Transverse colon (tissue), 4 donors: ENCODE results near the gene PCARE. TPM values are rescaled to one million over a fixed set of nuclear protein-coding genes. Genes with fewer than 3 reads are reported as not detected.

Experiments used
- DNase-seq: peaks from one replicate; pipeline ENCODE4 v3.0.0-alpha.2; 2019
- H3K27ac ChIP-seq, 4 donors: fragments of 200-600 bp; sonication (generic); 2 replicates each; pipeline ENCODE4 v1.5.1; 2016 to 2018; ENCODE audit warnings: inconsistent platforms in 4 of 4
- H3K27me3 ChIP-seq: fragments of 200-600 bp; sonication (generic); 2 replicates; pipeline ENCODE4 v1.5.1; 2017; ENCODE audit warnings: inconsistent platforms
- H3K36me3 ChIP-seq, 4 donors: fragments of 200-600 bp; sonication (generic); 2 replicates each; pipeline ENCODE4 v1.5.1; 2017 to 2019; ENCODE audit warnings: inconsistent platforms in 4 of 4
- H3K4me1 ChIP-seq, 4 donors: fragments of 200-600 bp; sonication (generic); 2 replicates each; pipeline ENCODE4 v1.5.1; 2017 to 2020; ENCODE audit warnings: inconsistent platforms in 4 of 4
- H3K4me3 ChIP-seq, 4 donors: fragments of 200-600 bp; sonication (generic); 1 replicate in 1 of 4; 2 replicates in 3 of 4; pipeline versions ENCODE4 v1.5.1 to v1.6.1; 2017 to 2019; ENCODE audit warnings: inconsistent platforms in 4 of 4
- H3K9me3 ChIP-seq, 2 donors: fragments of 200-600 bp; sonication (generic); 2 replicates each; pipeline ENCODE4 v1.5.1; 2017 to 2019; ENCODE audit warnings: inconsistent platforms in 2 of 2
- EP300 ChIP-seq: sonication (generic); formaldehyde crosslinking; IDR thresholded peaks from one replicate; pipeline ENCODE4 v1.6.1; 2017; ENCODE audit warnings: antibody characterized with exemption, low read depth
- POLR2A ChIP-seq: fragments of 450-650 bp; IDR thresholded peaks from one replicate; pipeline ENCODE4 v1.6.1; 2016; ENCODE audit warnings: antibody characterized with exemption, mild to moderate bottlenecking, moderate library complexity
- POLR2AphosphoS5 ChIP-seq, 3 donors: sonication (generic); formaldehyde crosslinking; IDR thresholded peaks; one replicate each; pipeline ENCODE4 v1.6.1; 2016; ENCODE audit warnings: antibody characterized with exemption in 3 of 3
- whole genome bisulfite sequencing, 2 donors: methylation state at CpG; one replicate each; pipeline ENCODE4 v1.1.5; 2018; ENCODE audit warnings: low coverage in 1 of 2; 5-methylcytosine and 5-hydroxymethylcytosine counted together
- in situ Hi-C, 4 donors: fragments of 200-750 bp; cut with MboI; loops; one replicate each; pipeline versions ENCODE4 v1.15.0 to v1.15.1; 2017; ENCODE audit warnings: low sequenced_read_pairs in 3 of 4, low pct_ligation_motif_present in 1 of 4, low pct_unique_long_range_greater_than_20kb in 1 of 4
- intact Hi-C: fragments of 100-400 bp; cut with DNase I; formaldehyde crosslinking; loops from one replicate; pipeline ENCODE4 v1.15.1; 2023; ENCODE audit warnings: low total_unique reads
- total RNA-seq, 4 donors: library from RNA; depleted of rRNA; stranded (reverse); fragments of >200 nt; gene quantifications; one replicate each; pipeline ENCODE4 v1.1.0, GENCODE V29; 2016
- TF ChIP-seq, protein P1 (sequence below), 5 experiments: fragments of 200-600 bp in 3 of 5; fragments of 450-650 bp in 2 of 5; sonication (generic) in 3 of 5; IDR thresholded peaks; 1 replicate in 2 of 5; 2 replicates in 3 of 5; pipeline ENCODE4 v1.5.1; 2016 to 2017; ENCODE audit warnings: antibody characterized with exemption in 5 of 5, inconsistent platforms in 3 of 5, mild to moderate bottlenecking in 2 of 5, moderate library complexity in 1 of 5

PCARE gene
- total RNA-seq, 4 donors from 2014 or later = under 0.01 TPM; not detected in 3

DNA sequence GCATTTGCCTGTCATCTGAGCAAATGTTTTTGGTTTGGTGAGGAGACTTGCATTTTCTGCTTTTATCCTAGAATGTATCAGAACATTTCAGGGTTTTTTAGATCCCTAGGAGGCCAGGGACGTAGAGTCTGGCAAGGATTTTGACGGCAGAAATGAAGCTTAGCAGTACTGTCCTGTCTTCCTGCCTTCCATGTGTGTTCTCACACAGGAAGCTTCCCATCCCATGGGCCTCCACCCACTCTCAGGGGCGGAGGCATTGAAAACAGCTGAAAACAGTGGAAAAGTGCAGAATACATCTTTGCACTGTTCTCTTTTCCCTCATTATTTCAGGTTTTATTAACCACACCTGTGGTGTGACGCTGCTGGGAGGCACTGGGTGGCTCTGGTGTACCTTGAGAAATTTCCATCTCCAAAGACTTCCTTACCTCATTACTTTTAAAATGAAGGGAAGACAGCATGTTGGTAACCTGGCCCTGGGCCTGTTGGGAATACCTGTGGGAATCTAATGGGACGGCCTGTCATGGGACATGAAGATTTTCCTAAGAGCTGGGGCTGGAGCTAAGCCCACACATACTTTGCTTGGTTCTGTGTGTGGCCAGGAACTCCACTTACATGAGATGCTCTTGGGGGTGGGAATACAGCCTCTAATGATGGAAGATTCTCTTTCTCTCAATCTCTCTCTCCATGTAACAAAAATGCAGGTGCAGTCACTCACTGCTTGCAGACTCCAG lies 20.5 kb downstream of the PCARE start:
- intact Hi-C loops (loop anchor here (1.0 kb wide), 1 partner anchor 22 kb away; no protein-coding TSS in a partner anchor), in situ Hi-C loops (no loop called here)
- Histone ChIP-seq H3K27me3 (no peaks in the 10 kb centered on the region), H3K4me1 (no peaks in the 10 kb centered on the region), H3K9me3 (no peaks in the 10 kb centered on the region), H3K36me3 (no peaks in the 10 kb centered on the region), H3K27ac (no peak overlapping the region), H3K4me3 (no peak overlapping the region)
- WGBS, 2 donors = 81 to 100% methylated on average over 1 to 5 of the region's 5 CpGs
- no peak for DNase-seq
- TF ChIP-seq POLR2A = no peak
- no peak for TF ChIP-seq POLR2AphosphoS5 (IDR thresholded peaks at IDR 0.05)
- no peak for TF ChIP-seq EP300
- TF ChIP-seq, protein P1, sequence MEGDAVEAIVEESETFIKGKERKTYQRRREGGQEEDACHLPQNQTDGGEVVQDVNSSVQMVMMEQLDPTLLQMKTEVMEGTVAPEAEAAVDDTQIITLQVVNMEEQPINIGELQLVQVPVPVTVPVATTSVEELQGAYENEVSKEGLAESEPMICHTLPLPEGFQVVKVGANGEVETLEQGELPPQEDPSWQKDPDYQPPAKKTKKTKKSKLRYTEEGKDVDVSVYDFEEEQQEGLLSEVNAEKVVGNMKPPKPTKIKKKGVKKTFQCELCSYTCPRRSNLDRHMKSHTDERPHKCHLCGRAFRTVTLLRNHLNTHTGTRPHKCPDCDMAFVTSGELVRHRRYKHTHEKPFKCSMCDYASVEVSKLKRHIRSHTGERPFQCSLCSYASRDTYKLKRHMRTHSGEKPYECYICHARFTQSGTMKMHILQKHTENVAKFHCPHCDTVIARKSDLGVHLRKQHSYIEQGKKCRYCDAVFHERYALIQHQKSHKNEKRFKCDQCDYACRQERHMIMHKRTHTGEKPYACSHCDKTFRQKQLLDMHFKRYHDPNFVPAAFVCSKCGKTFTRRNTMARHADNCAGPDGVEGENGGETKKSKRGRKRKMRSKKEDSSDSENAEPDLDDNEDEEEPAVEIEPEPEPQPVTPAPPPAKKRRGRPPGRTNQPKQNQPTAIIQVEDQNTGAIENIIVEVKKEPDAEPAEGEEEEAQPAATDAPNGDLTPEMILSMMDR (IDR thresholded peaks at IDR 0.05) = no peak

DNA sequence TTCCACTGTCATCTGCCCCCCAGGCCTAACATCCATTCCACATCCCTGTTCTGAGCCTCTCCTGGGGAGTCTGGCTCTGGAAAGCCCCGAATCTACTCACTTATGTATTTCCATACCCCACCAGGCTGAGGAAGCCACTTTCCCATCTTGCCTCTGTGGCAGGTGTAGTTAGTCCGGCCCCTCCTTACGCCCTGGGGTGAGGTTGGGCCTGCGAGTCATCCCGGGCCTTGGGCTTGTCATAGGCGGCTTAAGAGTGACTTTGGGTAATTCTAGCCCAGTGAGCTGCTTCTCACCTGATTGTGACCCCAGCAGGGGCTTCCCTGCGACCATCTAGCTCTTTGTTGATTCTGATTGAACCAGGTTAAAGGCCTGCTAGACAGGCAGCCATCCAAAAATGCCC lies 21.1 kb downstream of the PCARE start:
- no peak for DNase-seq
- Histone ChIP-seq H3K36me3 (no peaks in the 10 kb centered on the region), H3K27me3 (no peaks in the 10 kb centered on the region), H3K9me3 (no peaks in the 10 kb centered on the region), H3K27ac (no peak overlapping the region), H3K4me1 (no peaks in the 10 kb centered on the region), H3K4me3 (no peak overlapping the region)
- in situ Hi-C loops = no loop called here
- TF ChIP-seq POLR2A = no peak
- TF ChIP-seq EP300 = no peak
- TF ChIP-seq, protein P1 (IDR thresholded peaks at IDR 0.05) = no peak
- no peak for TF ChIP-seq POLR2AphosphoS5 (IDR thresholded peaks at IDR 0.05)
- 67 to 77% methylated on average over 6 to 7 of the region's 7 CpGs for WGBS, 2 donors
- intact Hi-C loops = no loop called here

DNA sequence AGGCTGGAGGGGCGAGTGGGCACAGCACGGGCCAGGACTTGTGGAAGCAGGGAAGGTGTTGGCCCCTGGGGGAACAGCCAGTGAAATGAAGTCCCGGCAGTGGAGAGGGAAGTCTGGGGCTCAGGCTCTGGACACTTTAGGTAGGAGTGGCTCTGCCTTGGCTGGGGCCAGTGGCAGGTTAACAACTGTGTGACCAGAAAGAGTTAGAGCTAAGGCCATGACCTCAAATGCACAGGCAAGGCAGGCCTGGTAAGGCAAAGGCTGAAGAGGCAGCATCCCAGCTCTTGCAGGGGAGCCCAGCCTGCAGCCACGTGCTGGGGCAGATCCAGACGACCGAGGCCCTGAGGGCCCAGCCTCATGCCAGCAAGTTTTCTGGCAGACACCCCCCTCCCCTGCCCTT lies 21.5 kb downstream of the PCARE start:
- H3K4me1 ChIP-seq = no peaks in the 10 kb centered on the region
- intact Hi-C loops (no loop called here), in situ Hi-C loops (no loop called here)
- no peak overlapping the region for H3K27ac ChIP-seq
- no peak for DNase-seq
- TF ChIP-seq, protein P1 (IDR thresholded peaks at IDR 0.05) = no peak
- TF ChIP-seq POLR2AphosphoS5 (IDR thresholded peaks at IDR 0.05) = no peak
- no peak for TF ChIP-seq EP300
- TF ChIP-seq POLR2A = no peak
- 87 to 100% methylated on average over 1 to 6 of the region's 6 CpGs for WGBS, 2 donors
- no peaks in the 10 kb centered on the region for H3K27me3 ChIP-seq
- no peaks in the 10 kb centered on the region for H3K36me3 ChIP-seq
- H3K9me3 ChIP-seq = no peaks in the 10 kb centered on the region
- no peak overlapping the region for H3K4me3 ChIP-seq

DNA sequence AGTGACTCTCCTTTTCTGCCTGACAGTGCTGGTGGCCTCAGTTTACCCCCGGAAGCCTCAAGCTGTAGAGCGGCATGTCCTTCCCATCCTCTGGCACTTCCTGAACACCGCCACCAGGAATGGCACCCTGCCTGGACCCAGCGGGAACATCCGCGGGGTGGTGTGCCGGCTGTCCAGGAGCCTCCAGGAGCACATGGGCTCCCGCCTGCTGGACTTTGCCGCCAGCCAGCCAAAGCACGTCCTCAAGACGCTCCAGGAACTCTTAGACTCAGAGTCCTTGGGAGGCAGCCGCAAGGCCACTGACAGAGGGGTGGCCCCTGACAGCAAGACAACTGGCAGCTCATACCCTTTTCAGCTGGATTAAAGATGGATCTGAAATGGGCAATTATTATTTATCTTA lies 22.6 kb downstream of the PCARE start:
- Histone ChIP-seq H3K4me1 (no peaks in the 10 kb centered on the region), H3K36me3 (no peaks in the 10 kb centered on the region), H3K27me3 (no peaks in the 10 kb centered on the region), H3K4me3 (no peak overlapping the region), H3K9me3 (no peaks in the 10 kb centered on the region), H3K27ac (no peak overlapping the region)
- intact Hi-C loops (no loop called here), in situ Hi-C loops (no loop called here)
- TF ChIP-seq, protein P1 (IDR thresholded peaks at IDR 0.05) = no peak
- no peak for TF ChIP-seq EP300
- no peak for TF ChIP-seq POLR2AphosphoS5 (IDR thresholded peaks at IDR 0.05)
- TF ChIP-seq POLR2A = no peak
- DNase-seq = no peak
- 92 to 93% methylated on average over 2 to 12 of the region's 12 CpGs for whole genome bisulfite sequencing, 2 donors
